HL-60 (cell line): ENCODE data around the gene PKP1.

Experiments used
- POLR2AphosphoS5 ChIP-seq: IDR thresholded peaks from 2 replicates; pipeline ENCODE4 v1.6.1; 2012; ENCODE audit warnings: low read depth
- SPI1 ChIP-seq: IDR thresholded peaks from 2 replicates; pipeline ENCODE4 v1.6.1; 2012; ENCODE audit warnings: low read depth, mild to moderate bottlenecking, borderline replicate concordance
- TF ChIP-seq, protein P1 (sequence below): IDR thresholded peaks from one replicate; pipeline ENCODE4 v1.5.1; 2011; ENCODE audit warnings: low read length, control low read depth, inconsistent platforms; ENCODE audit not compliant: insufficient read depth
- TF ChIP-seq, protein P2 (sequence below): IDR thresholded peaks from 2 replicates; pipeline ENCODE4 v1.6.1; 2012; ENCODE audit warnings: low read depth; ENCODE audit not compliant: insufficient replicate concordance

DNA sequence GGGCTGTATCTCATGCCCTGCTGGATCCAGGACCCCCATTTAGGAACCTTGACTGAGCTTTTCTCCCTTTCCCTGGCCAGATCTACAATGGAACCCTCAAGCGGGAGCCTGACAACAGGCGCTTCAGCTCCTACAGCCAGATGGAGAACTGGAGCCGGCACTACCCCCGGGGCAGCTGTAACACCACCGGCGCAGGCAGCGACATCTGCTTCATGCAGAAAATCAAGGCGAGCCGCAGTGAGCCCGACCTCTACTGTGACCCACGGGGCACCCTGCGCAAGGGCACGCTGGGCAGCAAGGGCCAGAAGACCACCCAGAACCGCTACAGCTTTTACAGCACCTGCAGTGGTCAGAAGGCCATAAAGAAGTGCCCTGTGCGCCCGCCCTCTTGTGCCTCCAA, 29.8 kb downstream of the PKP1 start:
- TF ChIP-seq SPI1 (no peak), POLR2AphosphoS5 (no peak)
- TF ChIP-seq, protein P1, sequence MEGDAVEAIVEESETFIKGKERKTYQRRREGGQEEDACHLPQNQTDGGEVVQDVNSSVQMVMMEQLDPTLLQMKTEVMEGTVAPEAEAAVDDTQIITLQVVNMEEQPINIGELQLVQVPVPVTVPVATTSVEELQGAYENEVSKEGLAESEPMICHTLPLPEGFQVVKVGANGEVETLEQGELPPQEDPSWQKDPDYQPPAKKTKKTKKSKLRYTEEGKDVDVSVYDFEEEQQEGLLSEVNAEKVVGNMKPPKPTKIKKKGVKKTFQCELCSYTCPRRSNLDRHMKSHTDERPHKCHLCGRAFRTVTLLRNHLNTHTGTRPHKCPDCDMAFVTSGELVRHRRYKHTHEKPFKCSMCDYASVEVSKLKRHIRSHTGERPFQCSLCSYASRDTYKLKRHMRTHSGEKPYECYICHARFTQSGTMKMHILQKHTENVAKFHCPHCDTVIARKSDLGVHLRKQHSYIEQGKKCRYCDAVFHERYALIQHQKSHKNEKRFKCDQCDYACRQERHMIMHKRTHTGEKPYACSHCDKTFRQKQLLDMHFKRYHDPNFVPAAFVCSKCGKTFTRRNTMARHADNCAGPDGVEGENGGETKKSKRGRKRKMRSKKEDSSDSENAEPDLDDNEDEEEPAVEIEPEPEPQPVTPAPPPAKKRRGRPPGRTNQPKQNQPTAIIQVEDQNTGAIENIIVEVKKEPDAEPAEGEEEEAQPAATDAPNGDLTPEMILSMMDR: no peak
- TF ChIP-seq, protein P2, sequence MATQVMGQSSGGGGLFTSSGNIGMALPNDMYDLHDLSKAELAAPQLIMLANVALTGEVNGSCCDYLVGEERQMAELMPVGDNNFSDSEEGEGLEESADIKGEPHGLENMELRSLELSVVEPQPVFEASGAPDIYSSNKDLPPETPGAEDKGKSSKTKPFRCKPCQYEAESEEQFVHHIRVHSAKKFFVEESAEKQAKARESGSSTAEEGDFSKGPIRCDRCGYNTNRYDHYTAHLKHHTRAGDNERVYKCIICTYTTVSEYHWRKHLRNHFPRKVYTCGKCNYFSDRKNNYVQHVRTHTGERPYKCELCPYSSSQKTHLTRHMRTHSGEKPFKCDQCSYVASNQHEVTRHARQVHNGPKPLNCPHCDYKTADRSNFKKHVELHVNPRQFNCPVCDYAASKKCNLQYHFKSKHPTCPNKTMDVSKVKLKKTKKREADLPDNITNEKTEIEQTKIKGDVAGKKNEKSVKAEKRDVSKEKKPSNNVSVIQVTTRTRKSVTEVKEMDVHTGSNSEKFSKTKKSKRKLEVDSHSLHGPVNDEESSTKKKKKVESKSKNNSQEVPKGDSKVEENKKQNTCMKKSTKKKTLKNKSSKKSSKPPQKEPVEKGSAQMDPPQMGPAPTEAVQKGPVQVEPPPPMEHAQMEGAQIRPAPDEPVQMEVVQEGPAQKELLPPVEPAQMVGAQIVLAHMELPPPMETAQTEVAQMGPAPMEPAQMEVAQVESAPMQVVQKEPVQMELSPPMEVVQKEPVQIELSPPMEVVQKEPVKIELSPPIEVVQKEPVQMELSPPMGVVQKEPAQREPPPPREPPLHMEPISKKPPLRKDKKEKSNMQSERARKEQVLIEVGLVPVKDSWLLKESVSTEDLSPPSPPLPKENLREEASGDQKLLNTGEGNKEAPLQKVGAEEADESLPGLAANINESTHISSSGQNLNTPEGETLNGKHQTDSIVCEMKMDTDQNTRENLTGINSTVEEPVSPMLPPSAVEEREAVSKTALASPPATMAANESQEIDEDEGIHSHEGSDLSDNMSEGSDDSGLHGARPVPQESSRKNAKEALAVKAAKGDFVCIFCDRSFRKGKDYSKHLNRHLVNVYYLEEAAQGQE: no peak
